DMS53 treated with DMSO at 0.1 percent for 48 hours (cell line): ENCODE data around the gene ADAM22.

Experiments used
- DNase-seq: peaks from one replicate; lab custom pipeline; 2025; ENCODE audit not compliant: unreplicated experiment; lab: John Stamatoyannopoulos, UW

Gene ADAM22

GRCh38 chr7:88102675-88103074, 168.6 kb downstream of the ADAM22 start:
- DNase-seq = no peak

- DNase-seq = no peak
These were observed 170.7 kb downstream of the ADAM22 start for GRCh38 chr7:88104732-88105131.

GRCh38 chr7:88105231-88105630, 171.2 kb downstream of the ADAM22 start:
- DNase-seq = no peak

- DNase-seq = no peak
These were observed 172.4 kb downstream of the ADAM22 start for GRCh38 chr7:88106434-88106833.

GRCh38 chr7:88109612-88110011, 175.6 kb downstream of the ADAM22 start:
- DNase-seq = peak; percentile 78

GRCh38 chr7:88111140-88111743, 177.2 kb downstream of the ADAM22 start:
- DNase-seq = peak; percentile 55

GRCh38 chr7:88111954-88112471, 178.0 kb downstream of the ADAM22 start:
- DNase-seq = no peak

- DNase-seq = no peak
These were observed 181.3 kb downstream of the ADAM22 start for GRCh38 chr7:88115258-88115796.

GRCh38 chr7:88115816-88116215, 181.8 kb downstream of the ADAM22 start:
- no peak for DNase-seq

GRCh38 chr7:88116235-88116795, 182.3 kb downstream of the ADAM22 start:
- DNase-seq = no peak

- DNase-seq = no peak
These were observed 183.3 kb downstream of the ADAM22 start for GRCh38 chr7:88117325-88117724.

GRCh38 chr7:88121335-88121734, 187.3 kb downstream of the ADAM22 start:
- no peak for DNase-seq

- no peak for DNase-seq
These were observed 193.7 kb downstream of the ADAM22 start for GRCh38 chr7:88127637-88128290.

- no peak for DNase-seq
These were observed 198.7 kb downstream of the ADAM22 start for GRCh38 chr7:88132725-88133124.

GRCh38 chr7:88140947-88141346, 206.9 kb downstream of the ADAM22 start:
- no peak for DNase-seq

- DNase-seq = no peak
These were observed 207.4 kb downstream of the ADAM22 start for GRCh38 chr7:88141479-88141878.

- no peak for DNase-seq
These were observed 207.9 kb downstream of the ADAM22 start for GRCh38 chr7:88141953-88142352.

- no peak for DNase-seq
These were observed 212.6 kb downstream of the ADAM22 start for GRCh38 chr7:88146616-88147015.

GRCh38 chr7:88147341-88147740, 213.3 kb downstream of the ADAM22 start:
- no peak for DNase-seq

GRCh38 chr7:88147949-88148348, 213.9 kb downstream of the ADAM22 start:
- no peak for DNase-seq

- no peak for DNase-seq
These were observed 216.0 kb downstream of the ADAM22 start for GRCh38 chr7:88150033-88150432.

GRCh38 chr7:88151119-88151790, 217.2 kb downstream of the ADAM22 start:
- DNase-seq = no peak
